WERI-Rb-1 (cell line): ENCODE results near the gene TUBA4B.

Experiments
- DNase-seq: peaks from one replicate; pipeline ENCODE4 v3.0.0-alpha.2; 2020
- H3K27ac ChIP-seq: fragments of 250-450 bp; sonication (Bioruptor Pico); 2 replicates; pipeline ENCODE4 v1.5.1; 2020; ENCODE audit warnings: mild to moderate bottlenecking, moderate library complexity
- H3K27me3 ChIP-seq: fragments of 250-450 bp; sonication (Bioruptor Pico); 2 replicates; pipeline ENCODE4 v1.5.1; 2021; ENCODE audit warnings: mild to moderate bottlenecking, low read depth, moderate library complexity; ENCODE audit not compliant: insufficient read depth, severe bottlenecking
- H3K36me3 ChIP-seq: fragments of 250-450 bp; sonication (Bioruptor Pico); 2 replicates; pipeline ENCODE4 v1.5.1; 2020; ENCODE audit warnings: mild to moderate bottlenecking, moderate library complexity
- H3K4me3 ChIP-seq: 2 replicates; pipeline ENCODE4 v1.5.1; 2011; ENCODE audit warnings: low read depth, mild to moderate bottlenecking, control low read depth, low read length
- H3K9me3 ChIP-seq: fragments of 250-450 bp; sonication (Bioruptor Pico); 2 replicates; pipeline ENCODE4 v1.5.1; 2021; ENCODE audit warnings: mild to moderate bottlenecking, moderate library complexity; ENCODE audit not compliant: severe bottlenecking
- TF ChIP-seq, protein P1 (sequence below): IDR thresholded peaks from 2 replicates; pipeline ENCODE4 v1.5.1; 2011; ENCODE audit warnings: low read depth, mild to moderate bottlenecking, control low read depth, inconsistent platforms, low read length

The TUBA4B gene

DNA sequence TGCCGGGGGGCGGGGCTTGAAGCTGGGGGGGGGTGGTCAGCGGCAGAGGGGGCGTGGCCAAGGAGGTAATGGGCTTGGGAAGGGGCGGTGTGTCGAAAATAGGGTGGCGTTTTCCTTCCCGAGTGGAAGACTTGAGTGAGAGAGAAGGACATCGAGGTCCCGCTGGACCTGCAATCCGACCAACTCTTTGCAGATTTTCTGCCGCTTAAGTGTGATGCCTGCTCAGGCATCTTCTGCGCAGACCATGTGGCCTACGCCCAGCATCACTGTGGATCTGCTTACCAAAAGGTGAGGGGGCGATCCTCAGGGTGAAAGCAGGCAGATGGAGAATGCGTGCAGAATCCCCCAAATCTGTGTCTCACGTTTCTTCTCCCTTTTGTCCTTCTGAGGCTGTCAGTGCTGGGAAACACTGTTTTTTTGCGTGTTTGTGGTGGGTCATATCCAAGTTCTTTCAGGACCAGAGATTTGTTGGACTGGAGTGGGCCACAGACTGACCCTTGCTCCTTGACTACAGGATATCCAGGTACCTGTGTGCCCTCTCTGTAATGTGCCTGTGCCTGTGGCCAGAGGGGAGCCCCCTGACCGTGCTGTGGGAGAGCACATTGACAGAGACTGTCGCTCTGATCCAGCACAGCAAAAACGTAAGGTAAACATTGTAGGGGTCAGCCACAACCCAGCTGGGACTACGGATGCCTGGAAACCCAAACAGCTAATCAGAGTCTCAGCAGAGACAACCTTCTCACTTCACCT lies 45.7 kb upstream of the TUBA4B start:
- no peak for DNase-seq
- peak overlapping the region; percentile 87 for H3K27ac ChIP-seq

DNA sequence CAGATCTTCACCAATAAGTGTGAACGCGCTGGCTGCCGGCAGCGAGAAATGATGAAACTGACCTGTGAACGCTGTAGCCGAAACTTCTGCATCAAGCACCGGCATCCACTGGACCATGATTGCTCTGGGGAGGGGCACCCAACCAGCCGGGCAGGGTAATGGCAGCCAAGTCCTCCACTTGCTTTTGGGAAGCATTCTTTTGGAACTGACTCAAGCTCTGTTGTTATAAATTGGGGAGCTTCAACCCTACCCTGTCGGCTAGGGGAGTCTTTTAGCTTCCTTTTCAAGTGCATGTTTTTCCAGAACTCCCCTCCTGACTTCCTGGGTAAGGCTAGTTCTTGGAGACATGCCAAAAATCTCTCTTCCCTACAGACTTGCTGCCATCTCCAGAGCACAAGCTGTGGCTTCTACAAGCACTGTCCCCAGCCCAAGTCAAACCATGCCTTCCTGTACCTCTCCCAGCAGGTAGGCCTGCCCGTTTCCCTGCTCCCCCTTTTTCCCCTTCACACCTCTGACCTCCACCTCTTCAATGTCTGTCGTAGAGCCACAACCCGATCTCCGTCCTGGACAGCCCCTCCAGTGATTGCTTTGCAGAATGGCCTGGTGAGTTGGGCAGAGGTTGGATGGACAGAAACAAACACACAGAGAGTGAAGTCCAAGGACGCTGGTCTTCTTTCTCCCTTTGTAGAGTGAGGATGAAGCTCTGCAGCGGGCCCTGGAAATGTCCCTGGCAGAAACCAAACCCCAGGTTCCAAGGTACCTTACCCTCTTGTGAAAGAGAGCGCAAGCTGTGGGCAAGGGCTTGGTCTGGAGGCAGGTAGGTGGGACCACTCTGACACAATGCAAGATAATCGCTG lies 44.9 kb upstream of the TUBA4B start:
- TF ChIP-seq, protein P1, sequence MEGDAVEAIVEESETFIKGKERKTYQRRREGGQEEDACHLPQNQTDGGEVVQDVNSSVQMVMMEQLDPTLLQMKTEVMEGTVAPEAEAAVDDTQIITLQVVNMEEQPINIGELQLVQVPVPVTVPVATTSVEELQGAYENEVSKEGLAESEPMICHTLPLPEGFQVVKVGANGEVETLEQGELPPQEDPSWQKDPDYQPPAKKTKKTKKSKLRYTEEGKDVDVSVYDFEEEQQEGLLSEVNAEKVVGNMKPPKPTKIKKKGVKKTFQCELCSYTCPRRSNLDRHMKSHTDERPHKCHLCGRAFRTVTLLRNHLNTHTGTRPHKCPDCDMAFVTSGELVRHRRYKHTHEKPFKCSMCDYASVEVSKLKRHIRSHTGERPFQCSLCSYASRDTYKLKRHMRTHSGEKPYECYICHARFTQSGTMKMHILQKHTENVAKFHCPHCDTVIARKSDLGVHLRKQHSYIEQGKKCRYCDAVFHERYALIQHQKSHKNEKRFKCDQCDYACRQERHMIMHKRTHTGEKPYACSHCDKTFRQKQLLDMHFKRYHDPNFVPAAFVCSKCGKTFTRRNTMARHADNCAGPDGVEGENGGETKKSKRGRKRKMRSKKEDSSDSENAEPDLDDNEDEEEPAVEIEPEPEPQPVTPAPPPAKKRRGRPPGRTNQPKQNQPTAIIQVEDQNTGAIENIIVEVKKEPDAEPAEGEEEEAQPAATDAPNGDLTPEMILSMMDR: no peak
- DNase-seq: no peak
- H3K36me3 ChIP-seq: peaks cover 54% of the 10 kb centered on the region
- no peak overlapping the region for H3K4me3 ChIP-seq
- H3K27me3 ChIP-seq: no peaks in the 10 kb centered on the region
- H3K9me3 ChIP-seq: no peaks in the 10 kb centered on the region
- H3K27ac ChIP-seq: no peak overlapping the region

More for the DNA sequence above, 45.7 kb upstream of the TUBA4B start:
- TF ChIP-seq, protein P1: no peak
- Histone ChIP-seq H3K27me3 (no peaks in the 10 kb centered on the region), H3K4me3 (peak overlapping the region; percentile 62), H3K36me3 (peaks cover 46% of the 10 kb centered on the region), H3K9me3 (no peaks in the 10 kb centered on the region)

DNA sequence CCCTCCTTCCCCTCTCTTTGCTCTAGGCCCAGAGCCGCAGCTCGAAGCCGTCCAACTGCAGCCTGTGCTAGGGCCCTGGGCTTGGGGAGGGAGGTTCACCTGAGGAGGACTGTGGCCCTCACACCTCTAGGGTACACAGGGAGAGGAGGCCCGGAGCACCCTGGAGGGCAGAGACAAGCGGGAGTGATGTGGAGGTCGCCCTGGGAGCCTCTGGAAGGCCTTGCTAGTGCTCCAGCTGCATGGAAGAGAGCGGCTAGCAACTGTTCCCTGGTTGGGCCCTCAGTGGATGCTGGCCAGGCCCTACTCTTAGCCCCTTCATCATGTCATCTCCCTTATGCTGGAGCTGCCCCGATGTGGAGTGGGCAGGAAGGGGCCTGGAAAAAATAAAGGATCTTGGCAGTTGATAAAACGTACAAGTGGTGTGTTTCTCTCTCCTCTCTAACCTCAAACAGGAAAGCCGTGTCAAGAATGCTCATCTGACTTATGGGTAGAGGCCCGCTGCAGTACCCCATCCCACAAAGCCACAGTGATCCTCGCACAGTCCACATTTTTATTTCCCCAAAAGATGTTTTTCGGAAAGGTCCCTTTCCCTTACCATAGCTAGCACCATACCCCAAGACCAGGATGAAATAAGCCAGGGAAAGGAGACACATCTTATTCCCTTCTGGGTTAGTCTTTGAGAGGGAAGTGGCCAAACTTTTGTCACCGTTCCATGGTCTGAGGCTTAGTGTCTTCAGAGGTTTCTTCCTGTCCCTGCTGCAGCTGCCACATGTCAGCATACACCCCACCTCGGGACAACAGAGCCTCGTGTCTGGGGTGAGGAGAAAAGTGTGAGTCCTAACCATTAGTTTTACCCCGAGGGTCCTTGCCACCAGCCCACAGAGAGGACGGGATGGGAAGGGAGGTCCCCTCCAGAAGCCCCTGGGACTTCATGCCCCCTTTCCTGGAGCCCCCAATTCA lies 43.5 kb upstream of the TUBA4B start:
- Histone ChIP-seq H3K36me3 (peaks cover 68% of the 10 kb centered on the region), H3K27ac (no peak overlapping the region)
- no peak for DNase-seq

DNA sequence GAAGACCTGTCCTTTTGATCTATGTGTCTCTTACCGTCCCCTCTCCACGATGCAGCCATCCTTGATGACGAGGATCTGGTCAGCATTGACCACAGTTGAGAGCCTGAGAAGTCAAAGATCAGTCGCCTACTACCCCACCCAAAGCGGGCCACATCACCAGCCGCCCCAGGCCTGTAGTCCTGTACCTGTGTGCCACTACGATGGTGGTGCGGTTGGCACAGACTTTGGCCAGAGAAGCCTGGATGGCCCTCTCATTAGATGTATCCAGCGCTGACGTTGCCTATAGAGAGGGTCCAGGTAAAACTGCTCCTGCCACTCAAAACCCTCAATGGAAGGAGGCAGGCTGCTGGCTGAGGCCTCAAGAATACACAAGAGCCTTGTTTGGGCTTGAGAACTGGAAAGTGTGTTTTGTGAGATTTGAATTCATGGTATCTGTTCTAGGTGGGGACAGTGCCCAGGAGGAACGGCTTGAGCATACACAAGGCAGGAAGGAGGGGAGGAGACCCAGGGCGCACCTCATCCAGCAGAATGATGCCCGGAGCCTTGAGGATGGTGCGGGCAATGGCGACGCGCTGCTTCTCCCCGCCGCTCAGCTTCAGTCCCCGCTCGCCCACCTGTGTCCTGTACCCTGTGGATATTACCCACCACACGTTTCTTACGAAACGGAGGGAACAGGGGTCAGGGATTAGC lies 42.7 kb upstream of the TUBA4B start:
- H3K9me3 ChIP-seq: no peaks in the 10 kb centered on the region
- no peak overlapping the region for H3K27ac ChIP-seq
- H3K36me3 ChIP-seq: peaks cover 76% of the 10 kb centered on the region
- no peak overlapping the region for H3K4me3 ChIP-seq
- TF ChIP-seq, protein P1: no peak
- no peaks in the 10 kb centered on the region for H3K27me3 ChIP-seq
- DNase-seq: no peak

More for the DNA sequence above, 43.5 kb upstream of the TUBA4B start:
- no peaks in the 10 kb centered on the region for H3K27me3 ChIP-seq
- TF ChIP-seq, protein P1: no peak
- no peaks in the 10 kb centered on the region for H3K9me3 ChIP-seq
- no peak overlapping the region for H3K4me3 ChIP-seq

DNA sequence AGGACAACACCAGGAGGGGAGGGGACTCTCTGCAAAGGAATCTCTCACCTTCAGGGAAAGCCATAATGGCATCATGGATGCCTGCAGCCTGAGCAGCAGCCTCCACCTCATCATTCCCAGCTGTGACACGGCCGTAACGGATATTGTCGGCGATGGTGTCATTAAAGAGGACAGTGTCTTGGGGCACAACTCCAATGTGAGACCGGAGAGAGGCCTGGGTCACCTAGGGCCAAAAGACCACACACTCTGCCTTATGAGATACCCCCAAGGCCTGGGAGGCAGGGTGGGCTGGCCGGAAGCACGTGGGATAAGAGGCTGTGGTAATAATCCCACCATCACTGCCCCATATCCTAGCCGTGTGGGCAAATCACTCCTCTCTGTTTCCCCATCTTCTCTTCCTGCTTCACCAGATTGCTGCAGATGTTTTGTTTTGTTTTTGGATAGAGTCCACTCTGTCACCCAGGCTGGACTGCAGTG lies 42.1 kb upstream of the TUBA4B start:
- TF ChIP-seq, protein P1: no peak
- Histone ChIP-seq H3K9me3 (no peaks in the 10 kb centered on the region), H3K27me3 (no peaks in the 10 kb centered on the region), H3K27ac (no peak overlapping the region), H3K36me3 (peaks cover 82% of the 10 kb centered on the region), H3K4me3 (no peak overlapping the region)
- DNase-seq: no peak
